B cell (primary cell): ENCODE results near the gene SPATA2.

Experiments
- CTCF ChIP-seq: fragments of 200-600 bp; IDR thresholded peaks from one replicate; pipeline ENCODE4 v1.8.0; 2022; ENCODE audit warnings: antibody characterized with exemption, mild to moderate bottlenecking
- EZH2 ChIP-seq: IDR thresholded peaks from 2 replicates; pipeline ENCODE4 v1.6.1; 2012; ENCODE audit warnings: borderline replicate concordance, low read depth, mild to moderate bottlenecking, moderate library complexity, low read length; ENCODE audit not compliant: insufficient read depth, poor library complexity, severe bottlenecking

GRCh38 chr20:49906615-49907154 is 8.6 kb downstream of the SPATA2 start:
- no peak for TF ChIP-seq CTCF
- no peak for TF ChIP-seq EZH2
